Measurements from ENCODE around the gene ITGA1.

GRCh38 chr5:52938226-52938625, 150.5 kb downstream of the ITGA1 start:
- TF ChIP-seq GABPA (IDR thresholded peaks at IDR 0.05; ENCODE audit: borderline replicate concordance, insufficient read depth, low read length): no peak
- no peak for TF ChIP-seq CTCF (IDR thresholded peaks at IDR 0.05; ENCODE audit: control extremely low read depth in 1 of 3, insufficient read depth in 1 of 3, low read depth in 1 of 3, low read length in 3 of 3)
